HEK293 (cell line): ENCODE results near the gene WIPF3.

Experiments used
- CTCF ChIA-PET: fragments of 350-600 bp; formaldehyde crosslinking; extraction: SDS; loops from one replicate; lab custom pipeline; 2021; ENCODE audit warnings: antibody characterized with exemption; lab: Yijun Ruan, JAX
- POLR2A ChIA-PET: fragments of 300-600 bp; formaldehyde crosslinking; extraction: SDS; loops from one replicate; lab custom pipeline; 2020; ENCODE audit warnings: antibody characterized with exemption, inconsistent platforms; lab: Yijun Ruan, JAX
- H3K27ac ChIP-seq: fragments of 200-500 bp; sonication (Bioruptor generic); 2 replicates; pipeline ENCODE4 v1.5.1; 2014; ENCODE audit warnings: low read depth, low read length, control low read depth, inconsistent platforms; ENCODE audit errors: extremely low read depth
- H3K36me3 ChIP-seq, 2 experiments: fragments of 200-500 bp in 1 of 2; sonication (Bioruptor generic) in 1 of 2; 1 replicate in 1 of 2; 2 replicates in 1 of 2; pipeline ENCODE4 v1.5.1; 2014 to 2017; ENCODE audit warnings: inconsistent platforms in 2 of 2, low read length in 2 of 2; ENCODE audit not compliant: control insufficient read depth in 2 of 2, insufficient read depth in 1 of 2
- H3K4me1 ChIP-seq: fragments of 200-500 bp; sonication (Bioruptor generic); 2 replicates; pipeline ENCODE4 v1.5.1; 2014; ENCODE audit warnings: mild to moderate bottlenecking, low read length, inconsistent platforms; ENCODE audit not compliant: control insufficient read depth, insufficient read depth
- H3K4me3 ChIP-seq: 2 replicates; pipeline ENCODE4 v1.5.1; 2011; ENCODE audit warnings: low read depth, mild to moderate bottlenecking, control low read depth, low read length, moderate library complexity
- H3K9me3 ChIP-seq: fragments of 200-500 bp; sonication (Bioruptor generic); 2 replicates; pipeline ENCODE4 v1.5.1; 2014; ENCODE audit warnings: low read depth, low read length, inconsistent platforms; ENCODE audit not compliant: control insufficient read depth, insufficient read depth
- BCL6B ChIP-seq: fragments of 450-650 bp; formaldehyde crosslinking; IDR thresholded peaks from 2 replicates; pipeline ENCODE4 v1.5.1; 2017; ENCODE audit warnings: missing biosample characterization, missing genetic modification characterization
- FEZF1 ChIP-seq: fragments of 450-650 bp; formaldehyde crosslinking; IDR thresholded peaks from 2 replicates; pipeline ENCODE4 v1.5.1; 2016; ENCODE audit warnings: missing biosample characterization, missing genetic modification characterization
- SP2 ChIP-seq: fragments of 450-650 bp; formaldehyde crosslinking; IDR thresholded peaks from 2 replicates; pipeline ENCODE4 v1.5.1; 2016; ENCODE audit warnings: missing biosample characterization, missing genetic modification characterization
- TCF7L2 ChIP-seq: IDR thresholded peaks from 2 replicates; pipeline ENCODE4 v1.6.1; 2011; ENCODE audit warnings: low read depth, mild to moderate bottlenecking, inconsistent platforms, low read length, moderate library complexity, borderline replicate concordance
- ZBTB11 ChIP-seq: fragments of 450-650 bp; formaldehyde crosslinking; conservative IDR thresholded peaks from 2 replicates; pipeline ENCODE4 v1.5.1; 2016; ENCODE audit warnings: low read depth, missing biosample characterization, missing genetic modification characterization
- ZBTB49 ChIP-seq: fragments of 450-650 bp; formaldehyde crosslinking; IDR thresholded peaks from 2 replicates; pipeline ENCODE4 v1.5.1; 2016; ENCODE audit warnings: missing biosample characterization, missing genetic modification characterization, low read depth
- ZFP37 ChIP-seq: fragments of 450-650 bp; formaldehyde crosslinking; IDR thresholded peaks from 2 replicates; pipeline ENCODE4 v1.5.1; 2016; ENCODE audit warnings: missing biosample characterization, missing genetic modification characterization
- ZFP69B ChIP-seq: fragments of 450-650 bp; formaldehyde crosslinking; IDR thresholded peaks from 2 replicates; pipeline ENCODE4 v1.5.1; 2016; ENCODE audit warnings: missing biosample characterization, missing genetic modification characterization
- ZNF518A ChIP-seq: fragments of 450-650 bp; formaldehyde crosslinking; conservative IDR thresholded peaks from 2 replicates; pipeline ENCODE4 v1.5.1; 2016; ENCODE audit warnings: low read depth, missing biosample characterization, missing genetic modification characterization
- ZNF555 ChIP-seq: fragments of 450-650 bp; formaldehyde crosslinking; conservative IDR thresholded peaks from 2 replicates; pipeline ENCODE4 v1.5.1; 2017; ENCODE audit warnings: missing biosample characterization, mild to moderate bottlenecking, missing genetic modification characterization, inconsistent platforms
- ZNF776 ChIP-seq: fragments of 450-650 bp; formaldehyde crosslinking; IDR thresholded peaks from 2 replicates; pipeline ENCODE4 v1.5.0; 2017; ENCODE audit warnings: missing biosample characterization, missing genetic modification characterization, borderline replicate concordance
- ZSCAN4 ChIP-seq: fragments of 450-650 bp; formaldehyde crosslinking; IDR thresholded peaks from 2 replicates; pipeline ENCODE4 v1.5.1; 2017; ENCODE audit warnings: missing biosample characterization, missing genetic modification characterization

The WIPF3 gene

GRCh38 chr7:29793507-29793906 is 12.8 kb upstream of the WIPF3 start:
- ChIA-PET POLR2A (no interaction called here), CTCF (interaction anchor here (0.6 kb wide), 1 partner anchor 539 kb away, joined by 3 read pairs; no protein-coding TSS in a partner anchor)
- no peak overlapping the region for H3K4me3 ChIP-seq
- H3K4me1 ChIP-seq: no peaks in the 10 kb centered on the region
- TF ChIP-seq ZNF555 (tag by site-specific recombination) (no peak), ZNF776 (tag by site-specific recombination) (no peak), ZNF518A (tag by site-specific recombination) (no peak), FEZF1 (no peak), ZSCAN4 (no peak), BCL6B (no peak), ZBTB11 (tag by site-specific recombination) (no peak), ZBTB49 (no peak), ZFP37 (tag by site-specific recombination) (no peak), ZFP69B (tag by site-specific recombination) (no peak), SP2 (no peak), TCF7L2 (no peak)
- H3K36me3 ChIP-seq: no peaks in the 10 kb centered on the region
- no peak overlapping the region for H3K27ac ChIP-seq
- no peaks in the 10 kb centered on the region for H3K9me3 ChIP-seq
